GM13977 (cell line): ENCODE measurements around the gene EPHA1.
A peak's percentile ranks its signal among the peaks of the same experiment; 100 is the strongest.

Experiments
- DNase-seq: peaks from one replicate; pipeline ENCODE4 v3.0.0; 2012; ENCODE audit warnings: low spot score
- in situ Hi-C: fragments of 300-500 bp; cut with MboI; formaldehyde crosslinking; loops from one replicate; pipeline ENCODE4 v1.12.0; 2022; ENCODE audit warnings: low sequenced_read_pairs, low pct_unique_long_range_greater_than_20kb, mixed read lengths, inconsistent platforms; ENCODE audit not compliant: unreplicated experiment
- TF ChIP-seq, protein P1 (sequence below): IDR thresholded peaks from 2 replicates; pipeline ENCODE4 v1.5.1; 2012; ENCODE audit warnings: mild to moderate bottlenecking, control low read depth; ENCODE audit not compliant: insufficient read depth; ENCODE audit errors: extremely low read depth, missing control alignments

EPHA1 gene

GRCh38 chr7:143382126-143382790 is 26.4 kb downstream of the EPHA1 start:
- DNase-seq, result no peak
- in situ Hi-C loops, result no loop called here

GRCh38 chr7:143381427-143382125 is 27.1 kb downstream of the EPHA1 start:
- TF ChIP-seq, protein P1, sequence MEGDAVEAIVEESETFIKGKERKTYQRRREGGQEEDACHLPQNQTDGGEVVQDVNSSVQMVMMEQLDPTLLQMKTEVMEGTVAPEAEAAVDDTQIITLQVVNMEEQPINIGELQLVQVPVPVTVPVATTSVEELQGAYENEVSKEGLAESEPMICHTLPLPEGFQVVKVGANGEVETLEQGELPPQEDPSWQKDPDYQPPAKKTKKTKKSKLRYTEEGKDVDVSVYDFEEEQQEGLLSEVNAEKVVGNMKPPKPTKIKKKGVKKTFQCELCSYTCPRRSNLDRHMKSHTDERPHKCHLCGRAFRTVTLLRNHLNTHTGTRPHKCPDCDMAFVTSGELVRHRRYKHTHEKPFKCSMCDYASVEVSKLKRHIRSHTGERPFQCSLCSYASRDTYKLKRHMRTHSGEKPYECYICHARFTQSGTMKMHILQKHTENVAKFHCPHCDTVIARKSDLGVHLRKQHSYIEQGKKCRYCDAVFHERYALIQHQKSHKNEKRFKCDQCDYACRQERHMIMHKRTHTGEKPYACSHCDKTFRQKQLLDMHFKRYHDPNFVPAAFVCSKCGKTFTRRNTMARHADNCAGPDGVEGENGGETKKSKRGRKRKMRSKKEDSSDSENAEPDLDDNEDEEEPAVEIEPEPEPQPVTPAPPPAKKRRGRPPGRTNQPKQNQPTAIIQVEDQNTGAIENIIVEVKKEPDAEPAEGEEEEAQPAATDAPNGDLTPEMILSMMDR, result no peak
- peak; percentile 69 for DNase-seq
- in situ Hi-C loops, result no loop called here

More at GRCh38 chr7:143382126-143382790, 26.4 kb downstream of the EPHA1 start:
- TF ChIP-seq, protein P1, result no peak

DNA sequence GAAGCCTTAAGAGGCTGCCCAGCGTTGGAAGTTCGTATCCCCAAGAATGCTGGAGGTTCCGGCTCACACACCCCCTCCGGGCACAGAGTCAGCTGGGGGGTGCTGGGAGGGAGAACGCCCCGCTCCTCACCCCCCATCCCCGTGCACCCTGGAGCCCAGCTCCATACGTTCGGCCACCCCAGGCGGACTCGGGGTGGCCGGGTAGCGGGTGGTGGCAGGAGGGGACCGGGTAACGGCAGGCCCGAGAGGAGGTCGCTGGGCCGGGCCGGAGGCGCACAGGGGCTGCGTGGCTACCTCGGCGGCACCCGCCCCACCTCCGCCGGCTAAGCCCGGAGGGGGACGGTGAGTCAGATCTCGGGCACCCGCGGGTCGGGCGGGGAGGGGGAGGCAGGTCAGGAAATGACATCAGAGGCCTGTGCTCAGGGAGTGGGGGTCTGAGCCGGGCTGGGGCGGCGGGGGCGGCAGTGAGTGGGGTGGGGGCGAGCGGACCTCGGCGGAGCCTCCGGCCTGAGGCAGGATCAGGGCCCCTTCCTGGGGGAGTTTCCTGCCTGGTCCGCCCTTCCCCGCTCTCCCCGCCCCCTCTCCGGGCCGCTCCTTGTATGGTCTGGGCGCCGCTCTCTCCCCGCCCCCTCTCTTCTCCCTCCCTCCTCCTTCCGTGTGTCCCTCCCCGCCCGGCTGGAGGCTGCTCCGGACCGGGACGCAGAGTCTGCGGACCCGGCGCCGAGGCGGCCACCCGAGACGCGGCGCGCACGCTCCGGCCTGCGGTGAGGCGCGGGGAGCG is 27.8 kb downstream of the EPHA1 start, which contains the start of gene ZYX:
TSS of gene ZYX (plus strand) at position 700 of the 781 bp plus-strand sequence. CDS start 227 bp downstream, outside the sequence.
- in situ Hi-C loops, result no loop called here
- DNase-seq, result peak; percentile 97
- TF ChIP-seq, protein P1, result no peak

DNA sequence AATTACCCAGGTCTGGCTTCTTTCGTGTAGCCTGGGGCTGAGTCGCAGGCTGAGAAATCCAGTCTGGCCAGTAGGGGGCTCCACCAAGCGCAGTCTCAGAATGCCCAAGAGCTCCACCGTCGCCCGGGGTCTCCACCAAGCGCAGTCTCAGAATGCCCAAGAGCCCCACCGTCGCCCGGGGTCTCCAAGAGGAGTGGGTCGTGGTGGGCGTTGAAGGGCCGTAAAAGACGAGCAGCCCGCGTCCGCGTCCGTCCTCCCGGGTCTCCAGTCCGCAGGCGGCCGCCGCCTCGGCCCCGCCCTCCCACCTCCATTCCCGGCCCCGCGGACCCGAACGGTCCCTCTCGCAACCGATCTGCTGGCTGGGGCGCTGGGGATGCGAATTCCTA is 28.4 kb downstream of the EPHA1 start:
- in situ Hi-C loops, result no loop called here
- TF ChIP-seq, protein P1, result peak; percentile 83
- peak; percentile 89 for DNase-seq

GRCh38 chr7:143379611-143380259 is 28.9 kb downstream of the EPHA1 start:
- in situ Hi-C loops, result no loop called here
- TF ChIP-seq, protein P1, result no peak
- no peak for DNase-seq

DNA sequence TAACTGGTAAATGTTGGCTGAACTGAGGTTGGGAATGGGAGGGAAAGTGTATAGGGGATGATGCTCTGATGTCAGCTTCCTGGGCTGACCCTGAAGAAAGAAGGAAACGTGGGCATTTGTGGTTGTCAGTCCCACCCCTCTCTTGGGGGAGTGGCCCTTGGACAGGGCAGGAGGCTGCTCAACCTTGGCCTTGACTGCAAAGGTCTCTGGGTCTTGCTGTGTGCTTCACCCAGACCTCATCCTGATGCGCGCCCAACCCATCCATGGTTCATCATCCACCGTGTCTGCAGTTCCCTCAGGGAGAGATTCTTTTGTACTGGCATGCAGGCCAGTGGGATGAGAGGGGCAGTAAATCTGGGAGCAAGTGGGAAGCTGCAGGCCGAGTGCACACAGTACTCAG is 32.3 kb downstream of the EPHA1 start:
- TF ChIP-seq, protein P1, result no peak
- no peak for DNase-seq
- in situ Hi-C loops, result no loop called here
